Endothelial cell of hepatic sinusoid (primary cell): Measurements from ENCODE around the gene NEXN.

Source experiments
- in situ Hi-C: cut with HindIII; loops from 2 replicates; pipeline ENCODE4 v1.10.0; 2017; ENCODE audit warnings: low sequenced_read_pairs

Gene NEXN

DNA sequence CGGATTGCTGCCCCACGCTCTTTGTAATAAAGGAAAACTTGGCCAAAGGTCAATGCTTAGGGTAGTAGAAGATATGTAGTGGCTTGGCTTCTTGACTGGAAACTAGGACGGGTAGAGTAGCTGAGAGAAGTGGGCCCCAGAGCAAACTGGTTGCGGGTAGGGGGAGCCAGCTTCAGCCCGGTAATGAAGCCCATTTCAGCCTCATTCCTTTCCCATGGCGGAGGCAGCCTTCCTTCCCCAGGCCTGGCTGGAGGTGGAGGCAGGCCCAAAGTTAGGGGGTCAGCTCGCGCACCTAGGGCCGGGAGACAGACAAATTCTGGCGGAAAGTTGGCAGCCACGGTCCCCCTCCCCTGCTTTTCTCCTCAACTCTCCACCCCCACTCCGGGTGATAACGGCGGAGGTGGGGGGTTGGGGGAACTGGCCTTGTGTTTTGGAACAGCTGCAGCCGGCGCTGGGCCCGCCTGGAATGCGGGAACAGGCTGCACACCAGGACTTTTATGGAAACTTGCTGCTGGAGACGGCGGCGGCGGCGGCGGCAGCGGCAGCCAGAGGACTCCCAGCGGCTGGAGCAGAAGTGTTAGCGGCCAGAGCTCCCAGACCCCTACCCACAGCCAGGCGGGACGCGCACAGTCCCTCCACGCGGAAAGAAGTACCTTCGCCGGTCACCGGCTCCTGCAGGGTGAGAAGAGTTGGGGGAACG is at the start of gene NEXN:
Gene NEXN (plus strand): TSS at position 544 of the 700 bp plus-strand sequence. CDS start 27,483 bp downstream, outside the sequence.
- in situ Hi-C loops: loop anchor here (5.0 kb wide), 1 partner anchor 46 kb away; no protein-coding TSS in a partner anchor

- in situ Hi-C loops: loop anchor here (5.0 kb wide), 1 partner anchor 46 kb away; the partner anchor contains the start of gene NEXN
Observed at GRCh38 chr1:77841574-77841973, 46.9 kb upstream of the NEXN start.

DNA sequence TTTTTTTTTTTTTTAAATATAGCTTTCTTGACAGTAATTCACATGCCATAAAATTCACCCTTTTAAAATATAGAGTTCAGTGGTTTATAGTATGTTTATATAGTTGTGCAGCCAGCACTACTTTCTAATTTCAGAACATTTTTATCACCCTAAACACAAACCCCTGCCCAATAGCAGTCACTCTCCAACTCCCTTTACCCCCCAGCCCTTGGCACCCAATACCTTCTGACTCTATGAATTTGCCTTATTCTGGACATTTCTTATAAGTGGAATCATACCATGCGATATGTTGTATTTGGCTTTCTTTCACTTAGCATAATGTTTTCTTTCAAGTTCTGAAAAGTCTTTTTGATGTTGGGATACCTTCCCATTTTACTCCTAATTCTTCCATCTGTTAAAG is 42.5 kb upstream of the NEXN start:
- in situ Hi-C loops: no loop called here

- in situ Hi-C loops: no loop called here
Observed at GRCh38 chr1:77846966-77847365, 41.5 kb upstream of the NEXN start.

- in situ Hi-C loops: no loop called here
Observed at GRCh38 chr1:77847621-77848080, 40.8 kb upstream of the NEXN start.

GRCh38 chr1:77850082-77850481 is 38.3 kb upstream of the NEXN start:
- in situ Hi-C loops: no loop called here

DNA sequence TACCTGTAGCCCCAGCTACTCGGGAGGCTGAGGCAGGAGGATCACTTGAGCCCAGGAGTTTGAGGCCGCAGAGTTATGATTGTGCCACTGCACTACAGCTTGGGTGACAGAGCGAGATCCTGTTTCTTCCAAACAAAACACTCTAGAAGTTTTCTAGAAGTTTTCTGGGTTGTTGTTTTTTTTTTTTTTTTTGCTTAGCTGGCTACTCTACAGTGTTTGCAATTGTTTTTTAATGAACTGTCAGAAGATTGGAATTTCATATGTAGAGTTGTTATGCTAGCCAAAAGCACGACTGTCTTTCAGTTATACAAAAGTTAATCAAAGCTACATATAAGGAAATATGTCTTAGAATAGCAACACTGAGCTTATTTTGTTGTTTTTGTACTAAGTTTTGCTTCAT is 30.9 kb upstream of the NEXN start:
- in situ Hi-C loops: no loop called here

DNA sequence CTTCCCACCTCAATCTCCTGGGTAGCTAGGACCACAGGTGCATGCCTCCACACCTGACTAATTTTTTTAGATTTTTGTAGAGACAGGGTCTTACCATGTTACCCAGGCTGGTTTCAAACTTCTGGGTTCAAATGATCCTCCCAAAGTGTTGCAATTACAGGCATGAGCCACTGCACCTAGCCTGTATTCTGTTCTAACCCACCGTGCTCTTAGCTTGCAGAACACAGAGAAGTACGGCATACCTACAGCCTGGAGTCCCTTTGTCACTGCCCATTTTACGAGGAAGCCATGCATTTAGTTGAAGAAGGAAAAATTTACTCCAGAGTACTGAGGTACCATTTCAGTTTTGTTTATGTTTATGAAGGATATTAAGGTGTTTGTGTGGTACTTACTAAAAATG is 29.7 kb upstream of the NEXN start:
- in situ Hi-C loops: no loop called here

- in situ Hi-C loops: no loop called here
Observed at GRCh38 chr1:77859248-77859647, 29.2 kb upstream of the NEXN start.

DNA sequence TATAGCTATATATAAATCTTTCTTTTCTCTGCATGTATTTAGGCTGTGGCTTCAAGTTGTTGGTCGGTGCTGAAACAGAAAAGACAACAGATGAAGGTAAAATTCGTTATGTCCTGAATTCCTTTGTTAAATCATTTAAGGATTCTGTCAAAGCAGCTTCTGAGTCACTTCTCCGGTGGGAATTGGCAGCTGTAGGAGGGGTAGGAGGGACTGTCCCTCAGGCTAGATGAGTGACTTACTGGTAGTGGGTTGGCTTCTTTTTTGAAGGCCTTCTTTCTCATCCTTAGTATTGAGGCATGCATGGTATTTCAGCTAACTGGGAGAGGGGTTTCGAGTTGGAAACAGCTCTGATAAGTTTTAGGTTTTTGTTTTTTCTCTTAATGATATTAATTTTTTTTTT is 22.1 kb upstream of the NEXN start:
- in situ Hi-C loops: no loop called here

- in situ Hi-C loops: no loop called here
Observed at GRCh38 chr1:77872645-77873044, 15.8 kb upstream of the NEXN start.

GRCh38 chr1:77873461-77873860 is 15.0 kb upstream of the NEXN start:
- in situ Hi-C loops: no loop called here

DNA sequence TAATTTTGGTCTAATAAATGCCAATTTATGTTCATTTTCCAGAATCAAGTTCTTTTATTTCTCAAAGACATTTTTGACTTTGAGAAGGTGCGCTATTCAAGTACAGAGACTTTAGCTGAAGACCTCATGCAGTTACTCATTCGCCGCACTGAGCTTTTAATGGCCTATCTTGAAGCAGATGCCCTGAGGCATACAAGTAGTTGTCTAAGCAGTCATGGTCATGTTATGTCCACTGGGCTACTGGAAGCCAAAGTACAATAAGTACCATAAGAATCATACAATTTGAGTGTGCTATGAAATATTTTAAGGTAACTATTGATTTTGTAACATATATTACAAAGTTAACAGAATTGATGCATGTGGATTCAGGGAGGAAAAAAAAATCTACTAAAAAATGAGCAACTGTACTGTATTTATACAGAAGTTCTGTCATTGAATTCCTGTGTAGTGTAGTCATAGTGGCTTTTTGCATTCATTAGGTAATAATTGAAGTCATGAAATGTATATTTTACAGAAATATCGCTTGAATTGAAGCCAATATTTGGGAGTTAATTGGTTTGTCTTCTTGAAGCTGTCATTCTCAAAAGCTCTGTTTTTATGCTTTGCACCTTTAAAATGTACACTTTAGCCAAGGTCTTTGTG is 13.5 kb upstream of the NEXN start:
- in situ Hi-C loops: no loop called here

GRCh38 chr1:77876884-77877283 is 11.5 kb upstream of the NEXN start:
- in situ Hi-C loops: no loop called here

DNA sequence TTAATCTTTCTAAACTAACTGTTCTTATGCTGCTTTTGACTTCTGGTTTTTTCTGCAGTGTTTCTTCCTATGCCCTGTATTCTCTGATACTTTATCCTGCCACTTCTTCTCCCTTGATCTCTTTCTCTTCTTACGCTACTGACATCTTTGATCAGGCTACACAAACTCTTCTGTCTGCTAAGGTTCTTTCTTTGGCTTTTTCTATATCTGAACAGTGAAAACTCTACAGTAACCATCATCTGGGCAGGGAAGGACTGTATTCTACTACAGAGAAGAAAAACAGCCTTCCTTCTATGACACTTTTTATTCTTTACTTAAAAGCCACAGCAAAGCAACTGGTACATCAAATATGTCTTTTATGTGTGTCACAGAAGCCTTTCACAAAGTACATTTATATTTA is 7.4 kb upstream of the NEXN start:
- in situ Hi-C loops: no loop called here

DNA sequence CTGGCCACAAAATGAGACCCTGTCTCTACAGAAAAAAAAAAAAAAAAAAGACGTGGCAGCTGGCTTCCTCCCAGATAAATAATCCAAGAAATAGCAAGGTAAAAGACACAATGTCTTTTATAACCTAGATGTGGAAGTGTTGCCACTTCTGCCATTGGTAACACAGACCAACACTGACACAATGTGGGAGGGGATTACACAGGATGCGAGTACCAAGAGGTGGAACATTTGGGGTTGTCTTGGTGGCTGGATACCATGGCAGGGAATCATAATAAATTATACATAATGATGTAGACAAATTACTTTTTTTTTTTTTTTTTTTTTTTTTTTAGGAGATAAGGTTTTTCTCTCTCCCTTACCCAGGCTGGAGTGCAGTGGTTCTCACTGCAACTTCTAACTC is 6.0 kb upstream of the NEXN start:
- in situ Hi-C loops: no loop called here

DNA sequence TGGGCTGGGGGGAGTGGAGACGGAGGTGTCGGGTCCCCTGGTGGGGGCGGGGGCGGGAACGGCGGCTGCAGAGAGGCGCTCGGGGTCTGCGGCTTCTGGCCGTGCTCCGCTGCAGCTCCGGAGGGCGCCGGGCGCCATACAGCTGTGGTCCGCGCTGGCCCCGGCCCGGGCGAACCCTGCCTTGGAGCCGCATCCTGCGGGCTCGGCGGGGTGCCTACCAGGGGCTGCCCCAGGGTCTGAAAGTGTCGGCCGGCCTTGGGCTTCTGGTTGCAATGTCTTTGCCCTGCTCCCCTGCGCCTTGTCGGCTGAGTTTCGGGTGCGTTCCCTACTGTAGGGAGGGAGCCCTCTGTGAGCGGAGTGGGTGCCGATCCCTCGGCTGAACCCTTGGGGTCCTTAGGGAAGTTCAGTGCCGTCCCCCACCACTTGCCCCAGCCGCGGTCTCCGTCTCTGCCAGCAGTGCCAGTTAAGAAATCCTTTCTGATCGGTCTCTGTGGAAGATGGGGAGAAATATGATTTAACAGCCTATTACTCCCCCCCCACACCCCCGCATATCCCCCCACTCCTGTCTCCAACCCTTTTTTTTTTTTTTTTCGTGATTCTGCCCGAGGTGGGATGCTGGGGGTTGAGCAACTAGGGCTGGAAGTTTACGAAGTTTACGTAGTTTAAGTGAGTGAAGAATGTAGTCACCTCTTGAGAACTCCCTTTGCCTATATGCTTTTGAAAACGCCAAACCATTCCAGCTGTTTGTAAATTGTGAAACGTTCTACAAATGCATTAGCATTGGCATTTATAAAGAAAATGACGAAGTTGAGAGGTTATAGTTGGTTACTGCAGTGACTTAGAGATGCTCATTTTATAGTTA is 588 bp downstream of the NEXN start:
- in situ Hi-C loops: loop anchor here (5.0 kb wide), 1 partner anchor 47 kb away; no protein-coding TSS in a partner anchor

DNA sequence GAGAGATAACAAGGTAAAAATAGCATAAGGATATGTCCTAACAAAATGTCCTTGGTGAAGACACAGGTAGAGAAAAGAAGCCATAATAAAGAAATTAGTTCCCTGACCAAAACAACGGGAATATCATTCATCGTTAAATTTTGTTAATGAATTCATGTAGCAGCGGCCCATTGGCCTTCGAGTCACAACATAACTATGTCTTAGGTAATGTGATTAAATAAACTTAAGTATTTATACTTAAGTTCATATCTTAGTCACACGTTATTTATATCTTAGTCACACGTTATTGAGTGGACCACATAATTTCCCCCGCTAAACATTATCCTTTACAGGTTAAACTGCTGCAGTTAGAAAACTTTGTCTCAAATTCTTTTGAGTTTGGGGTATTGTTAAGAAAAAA is 1.2 kb downstream of the NEXN start:
- in situ Hi-C loops: loop anchor here (5.0 kb wide), 1 partner anchor 47 kb away; no protein-coding TSS in a partner anchor

GRCh38 chr1:77891200-77891599 is 2.8 kb downstream of the NEXN start:
- in situ Hi-C loops: no loop called here

DNA sequence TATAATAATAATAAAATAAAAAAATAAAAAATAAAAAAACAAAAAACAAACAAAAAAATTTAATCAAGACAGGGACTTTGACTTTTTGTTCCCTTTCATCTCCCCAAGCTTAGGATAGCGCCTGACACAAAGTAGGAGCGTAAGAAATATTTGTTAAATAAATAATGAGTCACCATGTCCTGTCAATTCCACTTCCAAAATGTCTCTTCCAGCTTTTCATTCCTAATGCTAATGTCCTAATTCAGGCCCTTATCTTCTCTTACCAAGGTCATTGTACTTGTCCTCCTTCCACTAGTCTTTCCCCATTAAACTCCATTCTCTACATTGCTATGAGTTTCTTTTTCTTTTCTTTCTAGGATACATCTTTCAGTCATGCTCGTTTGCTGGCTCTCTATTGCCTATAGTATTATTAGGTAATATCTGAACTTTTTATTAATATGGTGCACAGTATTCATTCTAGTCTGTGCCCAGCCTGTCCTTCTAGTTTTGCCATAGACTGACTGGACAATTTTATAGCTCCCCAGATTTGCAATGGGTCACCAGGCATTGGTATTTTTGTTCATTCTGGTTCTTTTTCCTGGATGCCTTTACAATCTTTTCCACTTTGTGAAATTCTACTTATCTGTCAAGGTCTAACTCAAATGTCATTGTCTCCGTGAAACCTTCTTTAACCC is 11.4 kb downstream of the NEXN start:
- in situ Hi-C loops: no loop called here
